H54 (cell line): ENCODE data around the gene PRICKLE2.

Experiments used
- DNase-seq: peaks from one replicate; pipeline ENCODE4 v3.0.0; 2011; ENCODE audit warnings: low spot score, mixed read lengths; ENCODE audit not compliant: insufficient read length
- FAIRE-seq: peaks from 3 replicates; lab custom pipeline; 2011; peaks lifted over from hg19 to GRCh38; lab: Jason Lieb, UNC
- POLR2A ChIP-seq: IDR thresholded peaks from 2 replicates; pipeline ENCODE4 v1.6.1; 2011; ENCODE audit warnings: low read depth, mild to moderate bottlenecking, low read length

The PRICKLE2 gene

DNA sequence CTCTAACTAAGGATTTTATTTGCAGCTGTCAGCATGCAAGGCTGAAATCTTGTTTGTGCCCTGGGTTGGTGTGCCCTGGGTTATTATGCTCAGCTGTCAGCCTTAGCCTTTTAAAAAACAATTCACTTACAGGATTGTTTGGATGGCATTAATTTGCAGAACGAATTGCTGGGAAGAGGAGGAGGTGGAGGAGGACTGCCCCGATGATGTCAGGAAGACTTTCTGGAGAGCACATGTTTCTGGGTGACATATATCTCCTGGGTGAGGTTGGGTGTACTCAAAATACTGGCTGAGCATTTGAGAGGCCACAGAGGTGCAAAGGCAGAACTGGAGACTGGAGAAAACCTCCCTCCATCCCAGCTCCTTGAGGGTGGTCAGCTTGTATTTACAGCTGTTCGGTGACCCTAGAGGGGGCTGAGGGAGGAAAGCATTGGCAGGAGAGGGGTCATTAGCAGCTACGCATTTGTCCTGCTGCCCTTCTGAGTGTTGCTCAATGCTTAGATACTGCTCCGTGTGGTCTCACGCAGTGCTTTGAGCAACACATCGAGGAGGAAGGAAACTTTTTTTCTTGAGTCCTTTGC, 142.2 kb downstream of the PRICKLE2 start:
- TF ChIP-seq POLR2A = no peak
- FAIRE-seq (no peak), DNase-seq (no peak)

DNA sequence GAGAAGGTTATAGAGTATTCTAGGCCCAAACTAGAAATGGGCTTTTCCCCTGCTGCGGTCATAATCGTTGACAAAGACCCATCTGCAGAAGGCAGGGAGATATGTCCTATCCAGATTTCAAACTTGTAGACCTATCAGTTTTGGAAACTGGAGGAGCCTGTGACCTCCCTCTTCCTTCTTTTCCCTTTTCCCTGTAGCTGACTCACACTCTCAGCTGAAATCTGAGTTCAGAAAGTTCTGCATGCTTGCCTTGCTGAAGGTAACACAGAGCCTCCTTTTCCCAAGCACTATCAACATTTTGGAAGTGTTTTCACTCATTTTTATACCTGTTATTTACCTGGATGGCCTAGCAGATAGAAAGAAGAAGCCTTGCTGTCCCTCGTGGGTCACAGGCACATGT, 142.9 kb downstream of the PRICKLE2 start:
- FAIRE-seq = no peak

DNA sequence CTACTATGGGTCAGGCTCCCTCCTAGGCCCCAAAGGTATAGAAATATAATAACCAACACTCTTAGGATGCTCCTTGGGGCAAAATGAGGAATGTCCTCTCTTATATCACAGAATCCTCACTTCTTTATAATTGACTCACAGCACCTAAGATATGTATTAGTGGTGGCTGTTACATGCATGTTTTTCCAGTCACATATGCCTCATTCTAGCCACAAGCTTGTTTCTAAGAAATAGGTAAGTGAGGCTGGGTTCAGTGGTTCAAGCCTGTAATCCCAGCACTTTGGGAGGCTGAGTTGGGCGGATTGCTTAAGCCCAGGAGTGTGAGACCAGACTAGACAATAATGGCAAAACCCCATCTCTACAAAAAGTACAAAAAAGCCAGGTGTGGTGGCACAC, 144.0 kb downstream of the PRICKLE2 start:
- no peak for FAIRE-seq
- no peak for DNase-seq
- no peak for TF ChIP-seq POLR2A

More for the DNA sequence above, 142.9 kb downstream of the PRICKLE2 start:
- DNase-seq = no peak
- no peak for TF ChIP-seq POLR2A

- FAIRE-seq (no peak), DNase-seq (no peak)
- no peak for TF ChIP-seq POLR2A
Measured at GRCh38 chr3:64080616-64081234, 144.5 kb downstream of the PRICKLE2 start.

DNA sequence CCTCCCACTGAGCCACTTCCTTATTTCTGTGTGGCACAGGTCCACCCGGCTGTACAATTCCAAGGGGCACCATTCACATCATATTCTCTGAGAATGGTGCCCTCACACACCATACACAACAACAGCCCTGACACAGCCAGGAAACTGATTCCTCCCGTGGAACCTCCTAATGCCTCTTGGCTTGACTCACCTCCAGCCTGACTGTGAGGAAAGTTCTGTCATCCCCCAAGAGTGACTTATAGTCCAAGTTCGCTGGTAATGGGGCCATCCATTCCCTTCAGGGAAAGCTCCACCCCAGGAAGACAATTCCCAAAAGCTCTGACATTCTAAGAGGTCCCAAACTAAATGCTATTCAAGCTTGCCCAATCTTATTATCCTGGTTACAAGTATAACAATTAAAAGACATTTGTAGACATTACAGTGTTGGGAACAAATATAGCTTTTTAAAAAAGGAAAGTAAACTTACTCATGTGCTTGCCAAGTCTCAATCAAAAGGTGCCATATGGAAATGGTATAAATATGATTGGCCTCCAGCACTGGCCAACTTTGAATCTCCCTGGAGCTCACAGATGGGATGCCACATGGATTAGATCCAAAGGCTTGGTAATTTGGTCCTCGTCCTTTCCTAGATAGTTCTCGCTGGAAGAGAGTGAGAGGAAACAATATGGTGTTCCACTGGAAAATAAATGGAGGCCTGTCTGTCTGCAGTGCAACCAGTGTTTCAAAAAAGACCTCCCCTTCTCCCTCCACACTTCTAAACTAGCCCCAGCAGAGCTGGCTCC, 145.7 kb downstream of the PRICKLE2 start:
- DNase-seq = no peak
- TF ChIP-seq POLR2A = no peak
- FAIRE-seq = no peak

DNA sequence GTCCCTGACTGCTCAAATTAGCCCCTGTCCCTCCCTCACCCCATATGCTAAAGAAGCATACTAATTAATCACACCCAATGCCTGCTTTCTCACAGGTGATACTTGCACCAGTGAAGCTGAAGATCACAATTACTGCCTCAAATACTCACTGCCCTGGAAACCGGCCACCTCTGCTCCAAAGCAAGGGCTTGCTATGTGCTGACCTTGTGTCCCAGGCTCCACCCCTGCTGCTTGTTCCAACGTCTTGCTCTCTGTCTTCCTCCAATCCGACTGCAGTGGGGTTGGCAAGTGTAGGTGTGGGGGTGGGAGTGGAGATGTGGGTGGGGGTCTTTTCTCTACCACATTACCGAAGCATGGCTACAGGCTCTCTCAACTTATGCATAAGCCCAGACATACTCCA, 146.3 kb downstream of the PRICKLE2 start:
- FAIRE-seq (no peak), DNase-seq (no peak)
- TF ChIP-seq POLR2A = no peak

- FAIRE-seq = no peak
- no peak for DNase-seq
- no peak for TF ChIP-seq POLR2A
Measured at GRCh38 chr3:64074895-64075679, 150.2 kb downstream of the PRICKLE2 start.

GRCh38 chr3:64074060-64074459, 151.2 kb downstream of the PRICKLE2 start:
- no peak for DNase-seq
- no peak for FAIRE-seq
- no peak for TF ChIP-seq POLR2A

GRCh38 chr3:64073158-64073761, 152.0 kb downstream of the PRICKLE2 start:
- TF ChIP-seq POLR2A = no peak
- FAIRE-seq (no peak), DNase-seq (no peak)

DNA sequence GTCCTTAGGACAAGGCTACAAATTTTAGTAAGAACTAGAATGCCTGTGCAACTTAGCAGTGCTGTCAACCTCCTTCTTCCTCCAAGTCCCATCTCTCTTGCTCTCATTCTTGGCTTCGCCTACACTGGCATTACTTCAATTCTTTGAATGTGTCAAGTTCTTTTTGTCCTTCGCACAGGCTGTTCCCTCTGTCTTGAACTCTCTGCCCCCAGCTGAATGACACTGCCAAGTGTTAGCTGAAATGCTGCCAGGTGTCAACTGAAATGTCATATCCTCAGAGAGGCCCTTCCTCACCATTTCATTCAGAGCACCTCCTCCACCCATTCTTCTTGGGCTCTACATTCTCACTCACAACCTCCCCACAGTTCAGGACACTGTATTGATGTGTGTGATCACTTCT, 153.1 kb downstream of the PRICKLE2 start:
- DNase-seq (no peak), FAIRE-seq (no peak)
- no peak for TF ChIP-seq POLR2A

GRCh38 chr3:64070704-64071103, 154.6 kb downstream of the PRICKLE2 start:
- FAIRE-seq (no peak), DNase-seq (no peak)
- TF ChIP-seq POLR2A = no peak

- DNase-seq (no peak), FAIRE-seq (no peak)
- TF ChIP-seq POLR2A = no peak
Measured at GRCh38 chr3:64067506-64068346, 157.5 kb downstream of the PRICKLE2 start.

GRCh38 chr3:64064804-64065203, 160.5 kb downstream of the PRICKLE2 start:
- no peak for FAIRE-seq
- no peak for DNase-seq
- no peak for TF ChIP-seq POLR2A
